Suprapubic skin (tissue), 4 donors: Measurements from ENCODE around the gene WDR86.

Experiments used
- EP300 ChIP-seq: sonication (generic); formaldehyde crosslinking; IDR thresholded peaks from one replicate; pipeline ENCODE4 v1.6.1; 2017; ENCODE audit warnings: antibody characterized with exemption
- POLR2A ChIP-seq, 2 donors: fragments of 450-650 bp; IDR thresholded peaks; one replicate each; pipeline ENCODE4 v1.6.1; 2017; ENCODE audit warnings: antibody characterized with exemption in 2 of 2, mild to moderate bottlenecking in 2 of 2, moderate library complexity in 2 of 2
- POLR2AphosphoS5 ChIP-seq, 3 donors: sonication (generic); formaldehyde crosslinking; IDR thresholded peaks; one replicate each; pipeline ENCODE4 v1.6.1; 2017; ENCODE audit warnings: antibody characterized with exemption in 3 of 3
- TF ChIP-seq, protein P1 (sequence below), 2 donors: fragments of 200-600 bp in 1 of 2; fragments of 450-650 bp in 1 of 2; sonication (generic) in 1 of 2; IDR thresholded peaks; one replicate each; pipeline ENCODE4 v1.5.1; 2016 to 2019; ENCODE audit warnings: antibody characterized with exemption in 2 of 2, mild to moderate bottlenecking in 1 of 2, moderate library complexity in 1 of 2

GRCh38 chr7:151384776-151385625 lies 24.8 kb downstream of the WDR86 start:
- no peak for TF ChIP-seq POLR2A (IDR thresholded peaks at IDR 0.05)
- TF ChIP-seq, protein P1, sequence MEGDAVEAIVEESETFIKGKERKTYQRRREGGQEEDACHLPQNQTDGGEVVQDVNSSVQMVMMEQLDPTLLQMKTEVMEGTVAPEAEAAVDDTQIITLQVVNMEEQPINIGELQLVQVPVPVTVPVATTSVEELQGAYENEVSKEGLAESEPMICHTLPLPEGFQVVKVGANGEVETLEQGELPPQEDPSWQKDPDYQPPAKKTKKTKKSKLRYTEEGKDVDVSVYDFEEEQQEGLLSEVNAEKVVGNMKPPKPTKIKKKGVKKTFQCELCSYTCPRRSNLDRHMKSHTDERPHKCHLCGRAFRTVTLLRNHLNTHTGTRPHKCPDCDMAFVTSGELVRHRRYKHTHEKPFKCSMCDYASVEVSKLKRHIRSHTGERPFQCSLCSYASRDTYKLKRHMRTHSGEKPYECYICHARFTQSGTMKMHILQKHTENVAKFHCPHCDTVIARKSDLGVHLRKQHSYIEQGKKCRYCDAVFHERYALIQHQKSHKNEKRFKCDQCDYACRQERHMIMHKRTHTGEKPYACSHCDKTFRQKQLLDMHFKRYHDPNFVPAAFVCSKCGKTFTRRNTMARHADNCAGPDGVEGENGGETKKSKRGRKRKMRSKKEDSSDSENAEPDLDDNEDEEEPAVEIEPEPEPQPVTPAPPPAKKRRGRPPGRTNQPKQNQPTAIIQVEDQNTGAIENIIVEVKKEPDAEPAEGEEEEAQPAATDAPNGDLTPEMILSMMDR (IDR thresholded peaks at IDR 0.05), result no peak
- TF ChIP-seq EP300, result no peak
- TF ChIP-seq POLR2AphosphoS5 (IDR thresholded peaks at IDR 0.05), result no peak
